ENCODE data around the gene RIBC2. TPM values are rescaled to one million over a fixed set of nuclear protein-coding genes. Genes with fewer than 3 reads are reported as not detected.
A peak's percentile ranks its signal among the peaks of the same experiment; 100 is the strongest.

RIBC2 gene
- total RNA-seq, 2 donors from 2014 or later, result 1.2 to 4.1 TPM

DNA sequence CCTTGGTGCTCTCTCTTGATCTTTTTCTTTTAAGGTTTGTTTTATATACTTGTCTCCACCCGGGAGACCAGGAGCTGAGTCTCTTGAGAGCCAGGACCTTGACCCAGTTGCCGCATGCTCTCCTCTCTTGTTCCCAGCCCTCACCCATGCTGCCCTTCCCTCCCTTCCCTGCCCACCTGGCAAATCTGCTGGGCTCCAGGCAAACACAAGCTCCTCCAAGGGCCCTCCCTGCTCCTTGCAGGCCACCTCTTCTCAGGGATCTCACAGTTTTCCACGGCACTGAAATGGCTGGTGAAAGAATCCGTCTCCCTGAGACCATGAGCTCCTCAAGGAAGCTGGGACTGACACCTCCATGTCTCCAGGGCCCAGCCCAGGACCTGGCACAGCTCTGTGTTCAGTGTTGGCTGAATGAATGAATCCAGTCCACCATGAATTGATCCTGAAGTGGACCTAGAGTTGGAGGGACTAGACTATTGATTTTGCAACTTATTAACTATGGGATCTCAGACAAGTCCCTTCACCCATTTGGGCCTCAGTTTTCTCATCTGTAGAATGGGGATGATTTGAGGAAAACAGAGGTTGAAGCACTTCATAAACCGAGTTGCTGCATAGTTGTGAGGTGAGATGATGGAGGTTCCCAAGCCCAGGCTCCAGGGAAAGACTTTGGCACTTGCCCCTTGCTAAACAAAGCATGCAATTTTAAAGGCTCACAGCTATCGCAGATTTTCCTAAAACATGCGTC, 64.0 kb downstream of the RIBC2 start:
- DNase-seq (ENCODE audit: low spot score), result peak; percentile 44
- H3K4me3 Mint-ChIP-seq, result no peak overlapping the region
- no peaks in the 10 kb centered on the region for H3K4me1 Mint-ChIP-seq (ENCODE audit: low read depth in 2 of 2)
- no peak overlapping the region for H3K27ac Mint-ChIP-seq
- H3K36me3 Mint-ChIP-seq, result no peaks in the 10 kb centered on the region
- no peaks in the 10 kb centered on the region for H3K9me3 Mint-ChIP-seq
- ATAC-seq, result no peak
- peaks cover 17 to 29% of the 10 kb centered on the region in 2 donors for H3K27me3 Mint-ChIP-seq

GRCh38 chr22:45478108-45478771, 64.7 kb downstream of the RIBC2 start:
- no peak for ATAC-seq
- Mint-ChIP-seq H3K36me3 (no peaks in the 10 kb centered on the region), H3K4me3 (no peak overlapping the region)

GRCh38 chr22:45480717-45481116, 67.2 kb downstream of the RIBC2 start:
- Mint-ChIP-seq H3K4me1 (ENCODE audit: low read depth in 2 of 2) (no peaks in the 10 kb centered on the region), H3K27me3 (peaks cover 15 to 31% of the 10 kb centered on the region in 2 donors), H3K4me3 (no peak overlapping the region), H3K36me3 (no peaks in the 10 kb centered on the region), H3K27ac (no peak overlapping the region), H3K9me3 (no peaks in the 10 kb centered on the region)
- ATAC-seq (no peak), DNase-seq (ENCODE audit: low spot score) (no peak)

More at GRCh38 chr22:45478108-45478771, 64.7 kb downstream of the RIBC2 start:
- H3K9me3 Mint-ChIP-seq, result no peaks in the 10 kb centered on the region
- H3K4me1 Mint-ChIP-seq (ENCODE audit: low read depth in 2 of 2), result no peaks in the 10 kb centered on the region
- DNase-seq (ENCODE audit: low spot score), result peak; percentile 20
- no peak overlapping the region for H3K27ac Mint-ChIP-seq
- H3K27me3 Mint-ChIP-seq, result peaks cover 18 to 29% of the 10 kb centered on the region in 2 donors

- Mint-ChIP-seq H3K36me3 (no peaks in the 10 kb centered on the region), H3K9me3 (no peaks in the 10 kb centered on the region), H3K4me1 (ENCODE audit: low read depth in 2 of 2) (no peaks in the 10 kb centered on the region), H3K27me3 (peaks cover 16 to 33% of the 10 kb centered on the region in 2 donors), H3K27ac (no peak overlapping the region), H3K4me3 (no peak overlapping the region)
- ATAC-seq (no peak), DNase-seq (ENCODE audit: low spot score) (peak; percentile 6)
Observed at GRCh38 chr22:45481661-45482060, 68.2 kb downstream of the RIBC2 start.

Other genes with a start within 250 kb of the RIBC2 start
- 100 to 1,000 TPM; 124 to 185 TPM for gene NUP50, start 249.8 kb upstream of the RIBC2 start, total RNA-seq
- gene KIAA0930, start 172.8 kb upstream of the RIBC2 start, total RNA-seq, result 10 to 100 TPM; 54.1 to 55.2 TPM
- gene UPK3A, start 128.7 kb upstream of the RIBC2 start, total RNA-seq, result not detected
- gene FAM118A, start 103.8 kb upstream of the RIBC2 start, total RNA-seq, result 100 to 1,000 TPM in 1 of 2 donors, 10 to 100 TPM in 1; 24.9 to 138 TPM
- gene SMC1B, start 94 bp upstream of the RIBC2 start, total RNA-seq, result under 1 TPM; 0.07 to 0.14 TPM
- not detected for gene FBLN1, start 89.2 kb downstream of the RIBC2 start, total RNA-seq